Activated CD8-positive, alpha-beta memory T cell treated with anti-CD3 and anti-CD28 coated beads, Interleukin-2, amount 50 U/mL, for 1 hour (primary cell): ENCODE measurements around the gene MRPS10.

ENCODE experiments used
- DNase-seq: peaks from one replicate; pipeline ENCODE4 v3.0.0-alpha.2; 2020; ENCODE audit errors: extremely low read depth

MRPS10 gene

GRCh38 chr6:42217519-42218367, at the start of gene MRPS10:
MRPS10 (minus strand) TSS chr6:42217861; CDS start chr6:42217849, 12 bp downstream.
- peak; percentile 77 for DNase-seq

- DNase-seq = no peak
Measured at GRCh38 chr6:42266538-42266937, 48.9 kb upstream of the MRPS10 start.

GRCh38 chr6:42264852-42265390, 47.3 kb upstream of the MRPS10 start:
- no peak for DNase-seq

GRCh38 chr6:42264162-42264851, 46.6 kb upstream of the MRPS10 start:
- DNase-seq = no peak

GRCh38 chr6:42263165-42263728, 45.6 kb upstream of the MRPS10 start:
- no peak for DNase-seq

GRCh38 chr6:42260972-42261371, 43.3 kb upstream of the MRPS10 start:
- no peak for DNase-seq

- DNase-seq = no peak
Measured at GRCh38 chr6:42260396-42260888, 42.8 kb upstream of the MRPS10 start.

- DNase-seq = no peak
Measured at GRCh38 chr6:42259841-42260395, 42.3 kb upstream of the MRPS10 start.

- DNase-seq = no peak
Measured at GRCh38 chr6:42259286-42259685, 41.6 kb upstream of the MRPS10 start.

GRCh38 chr6:42257614-42258013, 40.0 kb upstream of the MRPS10 start:
- no peak for DNase-seq

- no peak for DNase-seq
Measured at GRCh38 chr6:42257063-42257462, 39.4 kb upstream of the MRPS10 start.

GRCh38 chr6:42255050-42255449, 37.4 kb upstream of the MRPS10 start:
- DNase-seq = no peak

GRCh38 chr6:42254505-42254904, 36.8 kb upstream of the MRPS10 start:
- no peak for DNase-seq

GRCh38 chr6:42251911-42252637, 34.4 kb upstream of the MRPS10 start:
- DNase-seq = no peak

- DNase-seq = no peak
Measured at GRCh38 chr6:42251500-42251899, 33.8 kb upstream of the MRPS10 start.

GRCh38 chr6:42250274-42250931, 32.7 kb upstream of the MRPS10 start:
- DNase-seq = no peak

GRCh38 chr6:42249279-42249678, 31.6 kb upstream of the MRPS10 start:
- no peak for DNase-seq

- no peak for DNase-seq
Measured at GRCh38 chr6:42243046-42243445, 25.4 kb upstream of the MRPS10 start.

GRCh38 chr6:42241915-42242314, 24.3 kb upstream of the MRPS10 start:
- no peak for DNase-seq

GRCh38 chr6:42239736-42240375, 22.2 kb upstream of the MRPS10 start:
- no peak for DNase-seq
